ENCODE results near the gene MAP3K1.
A peak's percentile ranks its signal among the peaks of the same experiment; 100 is the strongest.

The MAP3K1 gene

DNA sequence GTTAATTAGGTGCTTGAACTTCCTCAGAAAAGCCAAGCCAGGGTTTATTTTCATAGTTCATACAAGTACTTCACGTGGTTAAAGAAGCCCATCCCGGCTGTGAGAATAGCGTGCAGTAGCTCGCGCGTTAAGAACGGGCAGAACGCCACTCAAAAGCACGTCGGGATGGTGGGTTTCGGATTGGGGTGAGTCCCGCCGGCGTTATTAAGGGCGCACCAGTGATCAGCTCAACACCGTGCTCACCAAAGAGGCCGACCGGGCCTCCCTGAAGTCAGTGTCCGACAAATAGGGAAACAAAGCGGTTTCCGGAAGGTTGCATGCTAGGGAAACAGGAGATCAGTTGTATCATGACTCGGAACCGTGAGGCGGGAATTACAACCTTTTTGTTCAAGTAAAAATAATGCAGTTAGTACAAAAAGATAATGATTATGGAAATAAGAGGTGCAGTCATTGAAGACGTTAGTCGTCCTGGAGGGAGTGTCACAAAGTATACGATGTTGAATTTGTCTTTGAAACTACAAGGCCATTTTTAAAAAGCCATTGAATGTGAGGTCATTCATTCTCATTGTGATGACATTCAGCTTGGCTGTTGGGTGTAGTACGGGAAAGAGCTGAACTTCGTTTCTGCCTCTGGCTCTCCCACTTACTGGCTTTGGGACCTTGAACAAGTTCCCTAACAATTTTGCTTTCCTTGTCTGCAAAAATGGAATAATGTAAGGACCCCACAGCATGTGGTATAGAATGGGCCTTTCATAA, 95.0 kb downstream of the MAP3K1 start:
- Mint-ChIP-seq H3K9me3 (no peaks in the 10 kb centered on the region), H3K27ac (peak overlapping the region; percentile 90 to 93), H3K27me3 (no peaks in the 10 kb centered on the region), H3K36me3 (ENCODE audit: insufficient read depth) (peaks cover 9% of the 10 kb centered on the region), H3K4me3 (peak overlapping the region; percentile 95 to 96), H3K4me1 (ENCODE audit: low read depth in 2 of 2) (peaks cover 19% of the 10 kb centered on the region in 2 donors)
- DNase-seq, result no peak
- peak; percentile 24 for ATAC-seq (replicated peaks)

- DNase-seq (no peak), ATAC-seq (replicated peaks) (no peak)
- Mint-ChIP-seq H3K9me3 (no peaks in the 10 kb centered on the region), H3K27ac (no peak overlapping the region), H3K36me3 (ENCODE audit: insufficient read depth) (peaks cover 5% of the 10 kb centered on the region), H3K4me1 (ENCODE audit: low read depth in 2 of 2) (peaks cover 13 to 15% of the 10 kb centered on the region in 2 donors), H3K27me3 (no peaks in the 10 kb centered on the region), H3K4me3 (no peak overlapping the region)
These were observed 98.4 kb downstream of the MAP3K1 start for GRCh38 chr5:56913766-56914165.

DNA sequence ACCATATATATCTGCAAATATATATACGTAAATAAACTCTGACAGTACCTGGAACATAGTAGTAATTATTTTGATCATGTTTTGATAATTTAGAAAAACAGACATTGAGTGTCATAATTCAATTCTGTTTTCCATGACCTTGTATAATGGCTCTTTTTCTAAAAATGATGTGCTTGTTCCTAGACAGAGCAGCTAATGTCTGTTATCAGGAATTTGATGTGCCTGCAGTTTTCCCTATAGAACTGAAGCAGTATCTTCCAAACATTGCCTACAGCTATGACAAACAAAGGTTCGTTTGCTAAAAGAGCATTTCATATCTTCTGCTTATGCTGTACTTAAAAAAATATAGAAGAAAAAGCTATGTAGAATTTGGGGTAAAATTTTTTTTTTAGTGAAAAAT, 99.3 kb downstream of the MAP3K1 start:
- no peaks in the 10 kb centered on the region for H3K9me3 Mint-ChIP-seq
- H3K4me3 Mint-ChIP-seq, result no peak overlapping the region
- peaks cover 8 to 10% of the 10 kb centered on the region in 2 donors for H3K4me1 Mint-ChIP-seq (ENCODE audit: low read depth in 2 of 2)
- DNase-seq, result no peak
- no peak for ATAC-seq (replicated peaks)
- H3K36me3 Mint-ChIP-seq (ENCODE audit: insufficient read depth), result no peaks in the 10 kb centered on the region
- no peaks in the 10 kb centered on the region for H3K27me3 Mint-ChIP-seq
- no peak overlapping the region for H3K27ac Mint-ChIP-seq

- ATAC-seq (replicated peaks) (no peak), DNase-seq (no peak)
- H3K4me3 Mint-ChIP-seq, result no peak overlapping the region
- H3K9me3 Mint-ChIP-seq, result no peaks in the 10 kb centered on the region
- no peaks in the 10 kb centered on the region for H3K27me3 Mint-ChIP-seq
- peaks cover 0 to 1% of the 10 kb centered on the region in 2 donors for H3K4me1 Mint-ChIP-seq (ENCODE audit: low read depth in 2 of 2)
- H3K27ac Mint-ChIP-seq, result no peak overlapping the region
- H3K36me3 Mint-ChIP-seq (ENCODE audit: insufficient read depth), result peaks cover 9% of the 10 kb centered on the region
These were observed 102.2 kb downstream of the MAP3K1 start for GRCh38 chr5:56917534-56917933.

DNA sequence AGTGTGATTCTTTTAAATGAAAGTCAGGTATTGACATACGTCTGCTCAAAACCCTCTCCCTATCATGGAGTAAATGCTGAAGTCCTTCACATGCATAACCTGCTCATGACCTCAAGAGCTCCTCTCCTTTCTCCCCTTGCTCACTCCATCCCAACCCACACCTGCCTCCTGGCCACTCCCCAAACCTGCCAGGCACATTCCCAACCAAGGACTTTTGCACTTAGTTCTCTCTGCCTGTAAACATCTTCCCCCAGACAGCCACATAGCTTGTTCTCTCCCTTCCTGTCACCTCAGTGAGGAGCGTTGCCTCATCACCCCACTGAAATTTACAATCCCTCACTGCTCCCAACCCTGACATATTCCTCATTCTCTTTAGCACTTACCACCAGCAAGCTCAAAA, 102.7 kb downstream of the MAP3K1 start:
- Mint-ChIP-seq H3K36me3 (ENCODE audit: insufficient read depth) (peaks cover 14% of the 10 kb centered on the region), H3K9me3 (no peaks in the 10 kb centered on the region), H3K4me1 (ENCODE audit: low read depth in 2 of 2) (peaks cover 0 to 1% of the 10 kb centered on the region in 2 donors), H3K4me3 (no peak overlapping the region), H3K27ac (no peak overlapping the region), H3K27me3 (no peaks in the 10 kb centered on the region)
- DNase-seq, result no peak
- no peak for ATAC-seq (replicated peaks)

DNA sequence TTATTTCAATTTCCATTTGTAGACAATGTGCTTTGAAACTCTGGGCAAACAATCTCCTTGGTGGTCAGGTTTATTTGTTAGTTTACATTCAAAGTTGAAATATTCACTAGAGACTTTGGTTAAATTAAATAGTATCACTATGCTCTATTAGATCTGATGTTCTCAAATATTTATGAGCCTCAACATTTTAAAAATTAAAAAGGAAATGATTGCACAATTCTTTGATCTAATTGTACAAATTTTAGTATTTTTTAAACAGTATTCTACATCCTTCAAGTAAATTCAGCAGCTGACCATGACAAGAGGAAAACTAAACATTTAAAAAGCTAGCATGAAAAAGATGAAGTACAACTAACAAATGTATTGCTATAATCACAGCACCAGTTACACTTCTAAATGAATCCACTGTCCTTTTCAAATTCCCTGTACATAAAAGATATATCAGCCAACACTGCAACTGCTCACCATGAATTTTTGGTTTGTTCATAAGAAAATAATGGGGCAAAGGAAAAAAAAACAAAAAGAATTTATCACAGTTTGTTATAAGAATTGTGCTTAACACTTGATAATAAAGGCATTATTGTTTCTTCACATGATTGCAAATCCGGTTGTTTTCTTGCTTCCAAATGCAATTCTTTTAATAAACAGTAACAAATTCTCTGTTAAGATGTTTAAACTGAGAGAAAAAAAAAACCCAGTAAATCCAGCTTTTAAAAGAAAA, 104.8 kb downstream of the MAP3K1 start:
- peaks cover 0 to 1% of the 10 kb centered on the region in 2 donors for H3K4me1 Mint-ChIP-seq (ENCODE audit: low read depth in 2 of 2)
- no peak for ATAC-seq (replicated peaks)
- H3K9me3 Mint-ChIP-seq, result no peaks in the 10 kb centered on the region

DNA sequence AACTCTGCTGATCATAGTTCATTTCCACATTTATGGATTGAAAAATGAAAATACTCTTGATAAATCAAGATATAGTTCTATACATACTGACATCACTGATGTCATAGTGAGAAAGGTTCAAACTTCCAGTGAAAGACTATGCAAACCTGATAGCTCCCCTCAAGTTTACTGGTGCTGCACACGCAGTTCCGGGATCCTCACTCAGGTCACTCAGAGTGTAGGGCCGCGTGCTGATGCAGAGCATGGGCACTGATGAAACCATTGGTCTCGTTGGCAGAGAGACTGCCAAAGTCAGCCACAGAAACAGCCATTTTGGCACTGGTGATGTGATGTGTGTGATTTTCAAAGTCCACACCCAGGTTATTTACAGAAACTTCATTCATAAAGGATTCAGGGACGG, 107.6 kb downstream of the MAP3K1 start:
- H3K36me3 Mint-ChIP-seq (ENCODE audit: insufficient read depth), result peaks cover 46% of the 10 kb centered on the region
- no peaks in the 10 kb centered on the region for H3K27me3 Mint-ChIP-seq
- ATAC-seq (replicated peaks) (no peak), DNase-seq (no peak)
- peaks cover 0 to 1% of the 10 kb centered on the region in 2 donors for H3K4me1 Mint-ChIP-seq (ENCODE audit: low read depth in 2 of 2)
- no peaks in the 10 kb centered on the region for H3K9me3 Mint-ChIP-seq
- no peak overlapping the region for H3K4me3 Mint-ChIP-seq
- H3K27ac Mint-ChIP-seq, result no peak overlapping the region

More for the DNA sequence above, 104.8 kb downstream of the MAP3K1 start:
- H3K27me3 Mint-ChIP-seq, result no peaks in the 10 kb centered on the region
- H3K27ac Mint-ChIP-seq, result peak overlapping the region in 1 of 2 donors; percentile 41
- H3K36me3 Mint-ChIP-seq (ENCODE audit: insufficient read depth), result peaks cover 28% of the 10 kb centered on the region
- no peak overlapping the region for H3K4me3 Mint-ChIP-seq
- no peak for DNase-seq

DNA sequence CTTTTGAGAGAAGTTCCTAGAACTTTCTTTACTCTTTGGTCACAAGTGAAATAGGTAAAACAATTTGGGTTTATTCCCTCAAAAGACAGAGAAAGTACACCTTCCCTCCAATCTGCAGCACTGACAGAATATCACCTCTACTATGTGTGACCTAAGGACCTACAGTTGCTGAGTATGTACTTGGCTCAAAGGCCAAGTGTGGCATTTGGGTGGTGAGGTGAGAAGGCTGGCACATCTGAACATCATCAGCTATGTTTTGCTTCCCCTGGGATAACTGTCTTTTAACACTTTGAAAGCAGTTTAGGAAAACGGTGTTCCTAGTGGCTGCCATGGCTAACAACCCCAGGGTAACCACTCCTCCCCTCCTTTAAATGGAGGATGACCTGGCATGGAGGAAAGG, 119.0 kb downstream of the MAP3K1 start:
- H3K27me3 Mint-ChIP-seq, result no peaks in the 10 kb centered on the region
- DNase-seq, result no peak
- H3K27ac Mint-ChIP-seq, result no peak overlapping the region
- ATAC-seq (replicated peaks), result no peak
- H3K9me3 Mint-ChIP-seq, result no peaks in the 10 kb centered on the region
- H3K4me1 Mint-ChIP-seq (ENCODE audit: low read depth in 2 of 2), result peaks cover 0 to 2% of the 10 kb centered on the region in 2 donors
- H3K36me3 Mint-ChIP-seq (ENCODE audit: insufficient read depth), result peaks cover 76% of the 10 kb centered on the region
- no peak overlapping the region for H3K4me3 Mint-ChIP-seq

DNA sequence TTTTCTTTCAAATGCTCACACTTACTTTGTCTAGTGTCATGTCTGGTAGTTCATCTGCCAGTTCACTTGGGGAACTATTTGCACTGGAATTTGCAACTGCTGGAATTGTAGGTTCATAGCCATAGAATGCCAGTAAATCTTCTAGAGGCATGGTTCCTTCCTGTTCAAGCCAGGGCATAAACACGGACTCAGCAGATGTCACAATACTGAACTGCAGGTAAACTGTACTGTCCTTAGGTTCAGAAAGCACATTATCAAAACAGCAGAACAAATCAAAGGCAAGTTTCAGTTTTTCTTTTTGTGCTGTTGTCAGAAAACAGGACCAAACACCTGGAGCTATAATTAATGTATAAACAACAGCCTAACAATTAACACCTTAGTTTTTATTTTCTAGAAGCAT, 123.5 kb downstream of the MAP3K1 start:
- H3K4me1 Mint-ChIP-seq (ENCODE audit: low read depth in 2 of 2), result peaks cover 4 to 15% of the 10 kb centered on the region in 2 donors
- H3K4me3 Mint-ChIP-seq, result no peak overlapping the region
- no peaks in the 10 kb centered on the region for H3K9me3 Mint-ChIP-seq
- H3K36me3 Mint-ChIP-seq (ENCODE audit: insufficient read depth), result peaks cover 60% of the 10 kb centered on the region
- no peak for ATAC-seq (replicated peaks)
- H3K27ac Mint-ChIP-seq, result no peak overlapping the region
- H3K27me3 Mint-ChIP-seq, result no peaks in the 10 kb centered on the region
- no peak for DNase-seq

DNA sequence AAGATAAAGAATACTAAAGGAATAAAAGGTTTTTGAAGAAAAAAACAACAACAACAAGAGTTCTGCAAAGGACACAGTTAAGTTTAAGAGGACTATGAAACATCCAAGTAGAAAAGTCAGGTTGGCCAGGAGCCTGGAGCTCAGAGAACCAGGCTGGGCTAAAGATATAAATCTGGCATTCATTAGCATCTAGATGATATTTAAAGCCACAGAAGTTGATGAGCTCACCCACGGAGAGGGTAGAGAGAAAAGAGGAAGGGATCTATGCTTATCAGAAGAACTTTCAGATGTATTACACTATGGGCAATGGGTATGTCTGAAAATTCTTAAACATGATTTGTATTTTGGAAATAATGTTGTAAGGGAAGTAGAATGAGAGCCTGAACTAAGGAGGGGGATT, 126.6 kb downstream of the MAP3K1 start:
- no peak overlapping the region for H3K4me3 Mint-ChIP-seq
- H3K27me3 Mint-ChIP-seq, result no peaks in the 10 kb centered on the region
- H3K9me3 Mint-ChIP-seq, result no peaks in the 10 kb centered on the region
- peaks cover 4 to 18% of the 10 kb centered on the region in 2 donors for H3K4me1 Mint-ChIP-seq (ENCODE audit: low read depth in 2 of 2)
- no peak overlapping the region for H3K27ac Mint-ChIP-seq
- H3K36me3 Mint-ChIP-seq (ENCODE audit: insufficient read depth), result peaks cover 59% of the 10 kb centered on the region
- ATAC-seq (replicated peaks) (no peak), DNase-seq (no peak)
